NCI-H1930 (cell line): Measurements from ENCODE around the gene OR6Q1.

Source experiments
- DNase-seq, 2 experiments: peaks; one replicate each; lab custom pipeline; 2025; lab: John Stamatoyannopoulos, UW

OR6Q1 gene

DNA sequence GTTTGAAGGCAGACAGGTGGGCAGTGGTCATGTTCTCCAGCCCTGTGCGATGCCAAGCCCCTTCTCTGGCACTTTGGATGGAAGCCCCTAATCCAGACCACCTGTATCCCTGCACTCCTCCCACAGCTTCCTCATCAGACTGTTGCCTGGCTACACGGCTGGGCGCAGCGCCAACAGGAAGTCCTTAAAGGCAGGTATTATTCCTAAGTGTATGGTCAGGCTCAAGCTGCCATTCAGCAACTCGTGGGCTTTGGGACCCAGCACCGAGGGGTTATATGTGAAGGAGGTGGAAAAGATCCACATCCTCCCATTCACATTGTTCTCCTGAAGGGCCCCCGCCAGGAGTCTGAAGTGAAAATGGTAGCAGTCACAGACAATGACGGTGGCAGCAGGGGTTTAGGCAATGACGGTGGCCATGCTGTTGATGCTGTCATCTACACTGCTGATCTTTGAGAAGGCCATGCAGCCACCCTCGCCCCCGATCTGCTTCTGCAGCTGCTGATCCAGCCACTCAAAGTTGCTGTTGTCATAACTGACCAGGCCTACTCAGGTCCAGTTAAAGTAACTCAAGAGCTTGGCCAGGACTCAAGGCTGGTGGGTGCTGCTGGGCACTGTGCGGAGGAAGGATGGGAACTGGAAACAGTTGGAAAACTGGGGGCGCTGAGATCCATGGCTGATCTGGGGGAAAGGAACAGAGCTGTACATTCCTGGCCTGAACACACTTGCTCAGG is 27.7 kb downstream of the OR6Q1 start:
- DNase-seq: no peak

GRCh38 chr11:58059007-58059350 is 28.2 kb downstream of the OR6Q1 start:
- no peak for DNase-seq

- DNase-seq: no peak
Observed at GRCh38 chr11:58060535-58060934, 29.8 kb downstream of the OR6Q1 start.

- no peak for DNase-seq
Observed at GRCh38 chr11:58060939-58061672, 30.4 kb downstream of the OR6Q1 start.

- DNase-seq: no peak
Observed at GRCh38 chr11:58061813-58062212, 31.1 kb downstream of the OR6Q1 start.

DNA sequence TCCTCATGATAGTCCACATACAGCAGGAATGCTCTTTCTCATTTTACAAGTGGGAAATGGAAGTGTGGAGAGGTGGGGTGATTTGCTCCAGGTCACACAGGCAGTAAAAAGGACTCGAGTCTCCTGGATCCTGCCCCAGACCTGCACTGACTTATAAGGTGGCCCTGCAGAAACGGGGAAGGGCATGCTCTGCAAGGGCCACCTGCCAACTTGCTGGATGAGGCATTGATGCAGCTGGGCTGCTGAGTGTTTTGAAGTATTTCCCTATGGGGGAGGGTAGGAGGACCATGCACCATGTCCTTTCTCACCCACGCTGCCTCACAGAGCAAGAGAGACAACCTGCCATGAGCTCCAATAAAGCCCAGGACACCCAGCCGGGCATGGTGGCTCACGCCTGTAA is 36.9 kb downstream of the OR6Q1 start:
- no peak for DNase-seq

DNA sequence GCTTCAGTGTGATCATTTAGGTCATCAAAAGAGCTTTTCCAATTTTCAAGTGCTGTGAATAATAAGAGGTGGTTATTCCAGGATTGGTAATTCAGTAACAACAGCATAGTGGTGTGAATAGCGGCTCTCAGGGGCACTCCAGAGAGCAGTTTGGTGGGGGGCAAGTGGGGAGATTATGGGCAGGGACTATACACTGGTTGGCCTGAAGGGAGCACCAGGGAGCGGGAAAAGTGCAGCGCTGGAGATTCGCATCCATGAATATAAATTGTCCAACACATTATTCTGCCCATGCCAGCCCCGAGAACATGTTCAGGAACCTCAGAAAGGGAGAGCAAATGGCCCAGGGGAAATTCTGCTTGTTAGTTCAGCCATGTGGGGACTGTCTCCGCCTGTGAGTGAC is 37.9 kb downstream of the OR6Q1 start:
- no peak for DNase-seq

DNA sequence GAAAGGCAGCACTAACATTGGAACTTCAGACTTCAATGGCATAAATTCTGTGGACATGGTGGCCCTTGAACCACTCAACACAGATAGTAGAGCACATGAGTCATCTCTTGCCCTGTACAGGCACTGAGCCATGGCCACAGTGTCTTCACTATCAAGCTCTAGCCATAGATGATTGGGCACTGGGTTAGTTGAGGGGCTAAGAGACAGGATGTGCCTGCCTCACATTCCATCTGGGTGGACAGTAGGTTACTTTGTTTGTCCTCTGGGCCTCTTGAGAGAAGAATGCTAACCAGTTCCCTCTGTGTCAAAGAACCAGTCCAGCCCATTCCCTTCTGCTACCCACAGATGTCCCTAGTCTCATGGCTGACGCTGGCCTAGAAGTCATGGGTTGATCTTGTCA is 39.8 kb downstream of the OR6Q1 start:
- no peak for DNase-seq

DNA sequence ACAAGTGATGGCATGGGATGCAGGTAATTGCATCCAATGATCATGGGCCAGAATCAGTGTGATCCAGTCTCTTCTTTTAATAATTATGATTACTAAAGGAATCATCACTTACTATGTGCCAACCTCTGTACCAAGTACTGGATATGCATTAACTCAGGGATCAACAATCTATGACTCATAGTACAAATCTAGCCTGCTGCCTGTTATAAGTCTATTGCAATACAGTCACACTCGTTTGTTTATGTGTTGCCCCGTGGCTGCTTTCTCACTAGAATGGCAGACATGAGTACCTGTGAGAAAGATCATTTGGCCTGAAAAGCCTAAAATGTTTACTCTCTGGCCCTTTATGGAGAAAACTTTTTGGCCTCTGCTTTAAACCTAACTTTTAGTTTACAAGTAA is 45.0 kb downstream of the OR6Q1 start:
- no peak for DNase-seq
